NCI-H82 (cell line): ENCODE results near the gene ARGLU1.

Experiments
- DNase-seq: peaks from one replicate; lab custom pipeline; 2025; lab: John Stamatoyannopoulos, UW

The ARGLU1 gene

GRCh38 chr13:106586648-106587166, 18.8 kb upstream of the ARGLU1 start:
- no peak for DNase-seq

GRCh38 chr13:106581225-106581624, 13.3 kb upstream of the ARGLU1 start:
- no peak for DNase-seq

- DNase-seq: no peak
These were observed 8.0 kb upstream of the ARGLU1 start for GRCh38 chr13:106575896-106576295.

GRCh38 chr13:106573868-106574267, 5.9 kb upstream of the ARGLU1 start:
- no peak for DNase-seq

GRCh38 chr13:106573284-106573846, 5.4 kb upstream of the ARGLU1 start:
- no peak for DNase-seq

- peak; percentile 98 for DNase-seq
These were observed 2.4 kb upstream of the ARGLU1 start for GRCh38 chr13:106570299-106570852.

GRCh38 chr13:106569233-106570095, 1.5 kb upstream of the ARGLU1 start:
- DNase-seq: peak; percentile 32

- peak; percentile 54 for DNase-seq
These were observed 514 bp upstream of the ARGLU1 start for GRCh38 chr13:106568299-106569003.

- peak; percentile 75 for DNase-seq
These were observed 1.1 kb downstream of the ARGLU1 start for GRCh38 chr13:106566641-106567473.

GRCh38 chr13:106565127-106565775, 2.7 kb downstream of the ARGLU1 start:
- no peak for DNase-seq

GRCh38 chr13:106562301-106562700, 5.6 kb downstream of the ARGLU1 start:
- DNase-seq: no peak

GRCh38 chr13:106561551-106562170, 6.3 kb downstream of the ARGLU1 start:
- peak; percentile 48 for DNase-seq

- no peak for DNase-seq
These were observed 7.1 kb downstream of the ARGLU1 start for GRCh38 chr13:106560821-106561220.

- no peak for DNase-seq
These were observed 9.4 kb downstream of the ARGLU1 start for GRCh38 chr13:106558527-106558926.

- DNase-seq: no peak
These were observed 12.2 kb downstream of the ARGLU1 start for GRCh38 chr13:106555631-106556328.

GRCh38 chr13:106551751-106552150, 16.2 kb downstream of the ARGLU1 start:
- no peak for DNase-seq

- DNase-seq: no peak
These were observed 16.6 kb downstream of the ARGLU1 start for GRCh38 chr13:106551350-106551749.

- DNase-seq: no peak
These were observed 17.3 kb downstream of the ARGLU1 start for GRCh38 chr13:106550570-106551135.

- no peak for DNase-seq
These were observed 19.8 kb downstream of the ARGLU1 start for GRCh38 chr13:106548064-106548696.
